Measurements from ENCODE around the gene ZFPM1. TPM values are rescaled to one million over a fixed set of nuclear protein-coding genes. Genes with fewer than 3 reads are reported as not detected.
A peak's percentile ranks its signal among the peaks of the same experiment; 100 is the strongest.

ZFPM1 gene
- total RNA-seq, 2 donors from 2014 or later = 23.5 to 24.5 TPM

DNA sequence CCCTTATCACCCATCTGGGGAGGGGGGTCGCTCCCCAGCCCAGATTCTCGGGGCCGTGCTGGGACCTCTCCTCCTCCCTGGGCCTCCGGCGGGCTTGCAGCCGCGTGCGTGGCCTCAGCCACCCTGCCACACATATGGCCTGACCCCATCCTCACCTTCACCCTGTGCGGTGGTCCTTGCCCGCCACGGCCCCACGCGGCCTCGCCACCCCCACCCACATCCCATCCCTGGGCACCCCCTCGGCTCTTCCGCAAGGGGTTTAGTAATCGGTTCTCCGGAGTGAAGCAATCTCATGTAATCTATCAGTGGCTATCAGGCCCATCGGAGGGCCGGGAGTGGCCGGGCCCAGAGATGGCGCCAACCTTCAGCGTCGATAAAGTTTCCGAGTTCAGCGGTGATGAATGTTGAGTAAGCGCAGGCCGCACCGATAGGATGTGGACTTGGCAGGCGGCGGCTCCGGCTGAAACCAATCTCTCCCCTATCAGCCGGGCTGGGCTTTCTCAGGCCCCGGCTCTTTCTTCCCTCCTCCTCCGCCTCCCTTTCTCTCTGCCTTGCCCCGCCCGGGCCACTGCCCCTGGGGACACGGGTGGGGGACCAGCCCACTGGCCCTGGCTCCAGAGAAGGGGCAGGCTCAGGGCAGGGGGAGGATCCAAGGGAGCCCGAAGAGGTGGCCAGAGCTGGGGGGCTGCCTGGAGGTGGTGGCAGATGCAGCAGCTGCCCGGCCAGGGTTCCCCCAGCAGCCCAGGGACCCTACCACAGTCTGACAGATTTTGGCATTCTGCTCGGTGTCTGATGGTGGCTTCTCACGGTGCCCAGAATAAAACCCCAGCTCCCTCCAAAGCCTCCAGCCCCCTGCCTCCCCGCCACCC is 20.8 kb downstream of the ZFPM1 start:
- no peak for ATAC-seq
- Mint-ChIP-seq H3K27ac (no peak overlapping the region), H3K4me1 (ENCODE audit: low read depth in 2 of 2) (peaks cover 31 to 45% of the 10 kb centered on the region in 2 donors)

DNA sequence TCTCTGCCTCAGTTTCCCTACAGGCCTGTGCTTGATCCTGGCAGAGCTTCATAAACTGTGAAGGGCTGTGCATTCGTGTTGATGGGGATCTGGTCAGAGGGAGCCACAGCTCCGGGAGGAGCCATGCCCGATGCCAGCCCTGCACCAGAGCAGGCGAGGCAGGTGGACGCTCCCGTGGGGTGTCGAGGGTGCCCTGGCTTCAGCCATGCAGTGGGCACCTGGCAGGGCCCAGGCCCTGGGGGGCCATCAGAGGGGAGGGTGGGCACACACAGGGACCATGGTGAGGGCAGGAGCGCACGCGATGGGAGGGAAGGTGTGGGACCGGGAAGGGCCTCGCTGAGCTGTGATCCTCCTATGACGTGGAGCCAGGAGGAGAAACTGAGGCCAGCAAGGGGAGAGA is 22.0 kb downstream of the ZFPM1 start:
- no peak overlapping the region for H3K4me3 Mint-ChIP-seq
- H3K9me3 Mint-ChIP-seq = no peaks in the 10 kb centered on the region
- H3K27me3 Mint-ChIP-seq = no peaks in the 10 kb centered on the region
- DNase-seq (ENCODE audit: low spot score) (no peak), ATAC-seq (no peak)
- peak overlapping the region in 1 of 2 donors; percentile 67 for H3K27ac Mint-ChIP-seq
- H3K36me3 Mint-ChIP-seq = no peaks in the 10 kb centered on the region
- H3K4me1 Mint-ChIP-seq (ENCODE audit: low read depth in 2 of 2) = peaks cover 25 to 44% of the 10 kb centered on the region in 2 donors

More for the DNA sequence above, 20.8 kb downstream of the ZFPM1 start:
- Mint-ChIP-seq H3K4me3 (no peak overlapping the region), H3K36me3 (no peaks in the 10 kb centered on the region), H3K9me3 (no peaks in the 10 kb centered on the region), H3K27me3 (no peaks in the 10 kb centered on the region)
- no peak for DNase-seq (ENCODE audit: low spot score)

DNA sequence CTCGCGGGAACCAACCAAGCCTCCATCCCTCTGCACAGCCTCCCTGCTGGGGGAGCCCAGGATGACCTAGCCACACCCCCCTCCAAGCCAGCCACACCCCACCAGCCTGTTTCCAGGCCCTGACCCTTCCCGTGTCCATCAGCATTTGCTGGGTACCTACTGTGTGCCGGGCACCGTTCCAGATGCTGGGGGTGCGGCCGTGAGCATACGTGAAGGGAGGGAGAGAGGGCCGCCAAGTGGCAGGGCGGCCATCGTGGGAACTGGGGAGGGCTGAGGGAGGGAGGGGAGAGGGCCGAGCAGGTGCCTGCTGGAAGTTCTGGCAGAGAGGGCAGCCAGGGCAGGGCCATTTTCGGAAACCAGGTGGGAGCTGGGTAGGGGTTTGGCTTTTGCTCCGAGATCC is 23.1 kb downstream of the ZFPM1 start:
- H3K4me3 Mint-ChIP-seq = no peak overlapping the region
- H3K9me3 Mint-ChIP-seq = no peaks in the 10 kb centered on the region
- no peak for ATAC-seq
- H3K36me3 Mint-ChIP-seq = no peaks in the 10 kb centered on the region
- H3K4me1 Mint-ChIP-seq (ENCODE audit: low read depth in 2 of 2) = peaks cover 27 to 39% of the 10 kb centered on the region in 2 donors
- no peak overlapping the region for H3K27ac Mint-ChIP-seq
- no peak for DNase-seq (ENCODE audit: low spot score)
- no peaks in the 10 kb centered on the region for H3K27me3 Mint-ChIP-seq

DNA sequence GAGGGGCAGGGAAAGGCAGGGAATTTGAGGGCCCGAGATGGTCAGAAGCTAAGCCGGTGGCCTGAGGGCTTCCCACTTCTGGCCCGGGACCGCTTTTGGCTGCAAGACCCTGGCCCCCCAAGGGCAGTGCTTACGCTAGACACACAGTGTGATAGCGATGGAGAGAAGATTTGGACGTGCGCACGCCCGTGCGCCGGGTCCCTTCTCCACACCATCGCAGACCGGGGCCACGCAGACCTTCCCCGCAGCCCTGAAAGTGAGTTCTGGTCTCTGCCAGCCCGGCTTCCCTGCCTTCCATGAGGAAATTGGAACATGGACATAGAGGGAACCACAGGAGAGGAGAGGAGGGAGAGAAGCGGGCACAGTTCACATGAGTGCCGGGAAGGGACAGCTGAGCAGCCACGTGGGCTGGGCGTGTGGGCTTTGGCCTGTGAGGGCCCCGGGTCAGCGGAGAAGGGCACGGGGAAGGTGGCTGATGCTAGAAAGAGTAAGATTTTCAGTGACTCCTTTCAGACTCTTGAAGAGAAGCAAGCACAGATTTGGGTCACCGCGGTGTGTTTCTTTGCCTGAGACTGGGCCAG is 23.8 kb downstream of the ZFPM1 start:
- H3K4me1 Mint-ChIP-seq (ENCODE audit: low read depth in 2 of 2) = peaks cover 27 to 44% of the 10 kb centered on the region in 2 donors
- H3K4me3 Mint-ChIP-seq = peak overlapping the region; percentile 14
- H3K27me3 Mint-ChIP-seq = no peaks in the 10 kb centered on the region
- no peak for ATAC-seq
- H3K27ac Mint-ChIP-seq = peak overlapping the region; percentile 46 to 47
- DNase-seq (ENCODE audit: low spot score) = no peak
- no peaks in the 10 kb centered on the region for H3K36me3 Mint-ChIP-seq
- H3K9me3 Mint-ChIP-seq = no peaks in the 10 kb centered on the region

DNA sequence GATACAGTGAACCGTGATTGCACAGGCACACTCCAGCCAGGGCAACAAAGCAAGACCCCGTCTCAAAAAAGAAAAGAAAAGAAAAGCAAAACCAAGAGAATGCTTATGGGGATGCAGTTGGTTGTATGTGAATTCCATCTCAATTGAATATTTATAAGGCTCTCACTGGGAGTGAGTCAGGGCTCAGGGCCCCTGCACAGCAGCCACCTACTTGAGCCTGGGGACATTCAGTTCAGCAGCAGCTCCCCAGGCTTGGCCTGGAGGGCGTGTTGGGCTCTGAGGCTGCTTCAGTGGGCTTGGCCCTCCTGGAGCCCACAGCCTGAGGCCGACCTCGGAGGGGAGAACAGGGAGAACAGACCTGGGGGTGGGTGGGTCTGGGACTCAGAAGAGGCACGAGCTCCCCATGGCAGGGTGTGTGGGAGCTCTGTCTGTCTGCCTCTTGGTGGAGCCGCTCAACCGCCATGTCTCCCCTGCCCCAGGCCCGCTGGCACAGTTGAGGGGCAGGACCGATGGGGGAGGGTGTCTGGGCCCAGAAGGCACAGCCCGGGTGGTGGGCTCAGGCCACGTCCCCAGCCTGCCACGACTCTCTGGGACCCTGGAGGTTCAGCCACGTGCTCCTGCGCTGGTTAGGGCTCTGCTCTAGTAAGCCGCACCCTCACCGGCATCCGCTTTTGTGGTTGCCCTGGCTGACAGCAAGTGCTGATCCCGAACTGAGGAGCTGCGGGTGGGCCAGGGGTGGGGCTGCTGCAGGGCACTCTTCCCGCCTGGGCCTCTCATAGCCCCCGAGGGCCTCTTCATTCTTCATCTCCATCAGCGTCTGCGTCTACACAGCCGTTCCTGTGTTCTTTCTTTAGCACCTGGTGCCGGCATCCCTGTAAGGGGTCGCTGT is 24.8 kb downstream of the ZFPM1 start:
- Mint-ChIP-seq H3K27me3 (no peaks in the 10 kb centered on the region), H3K9me3 (no peaks in the 10 kb centered on the region), H3K4me3 (peak overlapping the region; percentile 14), H3K36me3 (no peaks in the 10 kb centered on the region), H3K4me1 (ENCODE audit: low read depth in 2 of 2) (peaks cover 27 to 41% of the 10 kb centered on the region in 2 donors), H3K27ac (peak overlapping the region in 1 of 2 donors; percentile 47)
- ATAC-seq (peak in 1 of 2 donors; percentile 37), DNase-seq (ENCODE audit: low spot score) (no peak)

DNA sequence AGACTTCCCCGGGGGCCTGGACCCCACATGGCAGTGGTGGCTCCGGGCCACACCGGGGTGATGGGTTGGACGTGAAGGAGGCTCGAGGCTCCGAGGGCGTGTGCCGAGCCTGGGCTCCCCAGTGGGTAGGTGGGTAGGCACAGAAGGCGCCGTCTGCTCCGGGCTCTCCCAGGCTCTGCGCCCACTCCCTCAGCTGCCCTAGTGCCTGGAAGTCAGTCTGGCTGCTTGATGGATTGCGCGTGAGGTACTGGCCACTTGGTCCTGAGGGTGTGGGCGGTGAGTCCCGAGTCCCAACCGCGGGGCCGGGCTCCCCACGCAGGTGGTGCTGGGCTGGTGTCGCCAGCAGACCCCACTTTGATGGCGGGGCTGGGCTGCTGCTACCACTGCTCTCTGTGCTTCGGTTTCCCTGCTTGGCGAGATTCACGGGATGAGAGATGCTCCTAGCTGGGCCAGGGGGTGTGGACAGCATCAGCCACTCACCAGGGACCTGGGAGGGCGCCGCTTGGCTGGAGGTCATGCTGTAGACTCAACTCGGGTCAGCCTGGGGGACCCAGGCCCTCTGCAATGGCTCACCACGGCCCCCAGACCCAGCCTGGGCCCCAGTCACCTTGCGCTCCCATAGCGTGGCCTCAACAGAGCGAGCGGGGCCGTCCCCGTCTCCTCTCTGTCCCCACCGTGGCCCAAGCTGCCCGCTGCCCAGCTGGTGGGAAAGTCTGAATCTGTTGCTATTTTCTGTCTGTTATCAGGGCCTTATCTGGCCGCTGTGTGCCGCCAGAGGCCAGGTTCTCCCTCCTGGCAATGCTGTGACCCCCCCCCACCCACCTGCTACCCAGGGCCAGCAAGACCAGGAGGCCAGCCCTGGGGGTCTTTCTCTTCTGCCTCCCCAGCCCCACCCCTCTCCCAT is 26.1 kb downstream of the ZFPM1 start:
- H3K27me3 Mint-ChIP-seq = no peaks in the 10 kb centered on the region
- H3K27ac Mint-ChIP-seq = peak overlapping the region in 1 of 2 donors; percentile 85
- no peaks in the 10 kb centered on the region for H3K9me3 Mint-ChIP-seq
- DNase-seq (ENCODE audit: low spot score) (no peak), ATAC-seq (no peak)
- no peak overlapping the region for H3K4me3 Mint-ChIP-seq
- no peaks in the 10 kb centered on the region for H3K36me3 Mint-ChIP-seq
- H3K4me1 Mint-ChIP-seq (ENCODE audit: low read depth in 2 of 2) = peaks cover 27 to 47% of the 10 kb centered on the region in 2 donors

DNA sequence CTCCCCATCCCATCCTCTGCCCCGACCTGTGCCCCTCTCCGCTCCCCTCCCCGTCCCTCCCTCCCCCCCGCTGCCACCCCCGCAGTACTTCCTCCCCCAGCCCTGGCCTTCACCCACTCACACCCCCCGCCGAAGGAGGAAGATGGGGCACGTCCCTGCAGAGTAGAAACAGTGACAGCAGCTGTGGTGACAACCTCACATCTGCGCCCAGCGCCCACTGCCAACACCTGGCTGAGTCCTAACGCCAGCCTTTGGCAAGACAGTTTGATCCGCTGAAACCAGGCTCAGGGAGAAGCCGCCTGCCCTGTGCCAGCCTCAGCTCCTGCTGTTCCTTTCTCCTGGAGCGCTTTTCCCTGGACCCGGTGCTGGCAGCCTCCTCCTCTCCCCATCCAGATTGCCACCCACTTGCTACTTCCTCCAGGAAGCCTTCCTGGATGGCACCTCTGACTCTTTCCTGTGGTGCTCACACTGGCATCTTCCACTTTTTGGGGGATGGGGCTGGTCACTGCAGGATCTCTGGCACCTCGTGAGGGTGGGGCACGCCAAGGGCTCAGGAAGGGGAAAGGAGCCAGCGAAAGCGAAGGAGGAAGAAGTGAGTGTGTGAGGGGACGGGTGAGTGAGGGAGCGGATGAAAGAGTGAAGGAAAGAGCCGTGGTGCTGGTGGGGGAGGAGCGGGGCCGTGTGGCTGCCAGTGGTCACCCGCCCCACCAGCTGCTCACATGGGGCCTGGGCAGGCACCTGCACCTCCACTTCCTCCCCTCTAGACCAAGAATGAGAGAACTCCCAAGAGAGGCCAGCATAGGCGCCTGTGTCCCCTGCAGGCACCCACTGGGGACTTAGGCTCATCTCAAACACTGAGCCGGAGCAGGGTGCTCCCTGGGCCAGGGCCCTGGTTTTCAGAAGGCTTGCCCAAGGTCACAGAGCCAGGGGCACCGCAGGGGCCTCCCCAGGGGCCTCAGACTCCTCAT is 27.0 kb downstream of the ZFPM1 start:
- Mint-ChIP-seq H3K27ac (peak overlapping the region; percentile 50 to 85), H3K4me1 (ENCODE audit: low read depth in 2 of 2) (peaks cover 27 to 40% of the 10 kb centered on the region in 2 donors), H3K27me3 (no peaks in the 10 kb centered on the region), H3K36me3 (no peaks in the 10 kb centered on the region), H3K4me3 (peak overlapping the region; percentile 57), H3K9me3 (no peaks in the 10 kb centered on the region)
- ATAC-seq (peak; percentile 50 to 54), DNase-seq (ENCODE audit: low spot score) (no peak)

DNA sequence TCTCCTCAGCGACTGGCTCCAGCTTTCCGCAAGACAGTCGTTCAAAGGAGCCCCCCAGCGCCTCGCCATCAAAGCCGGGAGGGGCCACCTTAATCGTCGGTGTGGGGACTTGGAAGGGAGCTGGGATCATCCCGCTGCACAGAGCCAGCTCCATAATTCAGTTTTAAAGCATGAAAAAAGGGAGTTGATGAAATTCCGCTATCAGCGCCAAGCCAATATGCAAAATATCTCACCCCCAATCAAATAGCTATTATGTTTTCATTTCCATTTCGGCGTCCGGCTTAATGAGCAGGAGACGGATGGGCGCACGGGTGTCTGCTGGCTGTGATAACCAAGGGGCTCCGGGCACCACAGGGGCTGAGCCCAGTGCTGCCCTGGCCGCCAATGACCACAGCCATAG is 27.7 kb downstream of the ZFPM1 start:
- H3K36me3 Mint-ChIP-seq = no peaks in the 10 kb centered on the region
- H3K27me3 Mint-ChIP-seq = no peaks in the 10 kb centered on the region
- peaks cover 27 to 40% of the 10 kb centered on the region in 2 donors for H3K4me1 Mint-ChIP-seq (ENCODE audit: low read depth in 2 of 2)
- no peaks in the 10 kb centered on the region for H3K9me3 Mint-ChIP-seq
- DNase-seq (ENCODE audit: low spot score) (no peak), ATAC-seq (no peak)
- no peak overlapping the region for H3K4me3 Mint-ChIP-seq
- no peak overlapping the region for H3K27ac Mint-ChIP-seq

DNA sequence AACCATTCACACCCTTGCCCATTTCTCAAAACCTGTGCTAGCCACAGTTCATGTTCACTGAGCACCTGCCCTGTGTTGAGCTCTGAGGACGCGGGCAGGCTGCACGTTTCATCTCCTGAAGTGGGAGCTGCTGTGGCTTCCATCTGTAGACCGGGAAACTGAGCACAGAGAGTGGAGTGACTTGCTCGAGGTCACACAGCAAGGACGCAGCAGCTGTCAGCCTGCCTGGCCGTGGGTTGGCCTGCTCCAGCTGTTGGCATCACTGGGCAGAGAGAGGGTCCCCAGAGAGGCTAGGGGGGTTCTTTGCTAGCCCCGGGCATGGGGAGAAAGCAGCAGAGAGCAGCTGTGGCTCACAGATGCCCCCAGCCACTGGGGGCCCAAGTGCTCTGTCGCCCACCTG is 28.8 kb downstream of the ZFPM1 start:
- ATAC-seq = no peak
- no peak for DNase-seq (ENCODE audit: low spot score)
- Mint-ChIP-seq H3K27ac (no peak overlapping the region), H3K36me3 (no peaks in the 10 kb centered on the region), H3K4me1 (ENCODE audit: low read depth in 2 of 2) (peaks cover 22 to 36% of the 10 kb centered on the region in 2 donors), H3K27me3 (no peaks in the 10 kb centered on the region), H3K4me3 (no peak overlapping the region), H3K9me3 (no peaks in the 10 kb centered on the region)

DNA sequence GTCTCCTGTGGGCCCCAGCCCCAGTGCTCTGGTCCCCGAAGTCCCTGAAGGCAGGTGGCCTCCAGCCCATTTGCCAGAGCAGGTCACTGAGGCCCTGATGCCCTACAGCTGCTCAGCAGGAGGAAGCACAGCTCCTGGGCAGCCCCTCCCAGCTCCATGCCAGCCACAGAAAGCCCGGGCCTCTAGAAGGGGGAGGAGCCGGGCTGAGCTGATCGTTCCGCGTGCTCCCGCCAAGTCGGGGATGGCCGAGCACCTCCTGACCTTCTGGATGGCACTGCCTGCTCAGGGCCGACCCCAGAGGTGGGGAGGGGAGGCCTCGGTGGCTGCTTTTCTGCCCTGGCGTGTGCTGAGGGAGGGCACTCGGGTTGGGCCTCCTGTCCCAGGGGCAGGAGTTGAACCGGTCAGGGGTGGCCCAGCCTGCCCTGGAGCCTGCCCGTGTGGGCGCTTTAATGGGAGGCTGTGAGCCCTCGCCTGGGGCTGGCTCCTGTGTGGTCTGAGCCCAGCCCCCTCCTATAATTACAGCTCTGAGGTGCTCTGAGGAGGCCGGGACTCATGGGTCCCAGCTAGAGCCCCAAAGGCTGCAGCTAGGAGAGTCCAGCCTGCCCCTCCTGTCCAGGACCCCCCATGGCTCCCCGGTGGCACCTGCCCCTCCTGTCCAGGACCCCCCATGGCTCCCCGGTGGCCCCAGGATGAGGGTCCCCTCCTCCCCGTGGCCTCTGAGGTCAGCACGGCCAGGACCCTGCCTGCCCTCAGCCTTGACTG is 29.7 kb downstream of the ZFPM1 start:
- H3K27ac Mint-ChIP-seq = no peak overlapping the region
- DNase-seq (ENCODE audit: low spot score) (no peak), ATAC-seq (no peak)
- H3K36me3 Mint-ChIP-seq = no peaks in the 10 kb centered on the region
- peaks cover 13 to 30% of the 10 kb centered on the region in 2 donors for H3K4me1 Mint-ChIP-seq (ENCODE audit: low read depth in 2 of 2)
- no peaks in the 10 kb centered on the region for H3K9me3 Mint-ChIP-seq
- H3K27me3 Mint-ChIP-seq = no peaks in the 10 kb centered on the region
- no peak overlapping the region for H3K4me3 Mint-ChIP-seq

DNA sequence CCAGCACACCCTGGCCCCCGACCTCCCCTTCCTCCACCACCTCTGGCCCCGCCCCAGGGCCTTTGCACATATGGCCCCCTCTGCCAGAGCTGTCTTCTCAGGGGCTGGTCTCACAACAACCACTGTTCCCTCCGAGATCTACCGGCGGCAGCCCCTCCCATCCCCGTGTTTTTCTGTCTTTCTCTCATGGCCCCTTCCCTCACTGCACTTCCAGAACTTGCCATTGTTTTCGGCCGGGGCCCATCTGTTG is 30.2 kb downstream of the ZFPM1 start:
- ATAC-seq (no peak), DNase-seq (ENCODE audit: low spot score) (no peak)
- H3K27ac Mint-ChIP-seq = no peak overlapping the region
- H3K9me3 Mint-ChIP-seq = no peaks in the 10 kb centered on the region
- H3K36me3 Mint-ChIP-seq = no peaks in the 10 kb centered on the region
- H3K4me1 Mint-ChIP-seq (ENCODE audit: low read depth in 2 of 2) = peaks cover 9 to 25% of the 10 kb centered on the region in 2 donors
- no peak overlapping the region for H3K4me3 Mint-ChIP-seq
- no peaks in the 10 kb centered on the region for H3K27me3 Mint-ChIP-seq
